HG03565 (cell line): ENCODE measurements around the gene TTLL8.

Source experiments
- ATAC-seq: cut with Tn5 transposase; IDR thresholded peaks from one replicate; pipeline ENCODE4 v1.9.1; 2021; ENCODE audit warnings: mild to moderate bottlenecking, moderate library complexity; ENCODE audit not compliant: unreplicated experiment

The TTLL8 gene

GRCh38 chr22:50008151-50009040 is 49.7 kb downstream of the TTLL8 start:
- no peak for ATAC-seq

GRCh38 chr22:50007057-50007511 is 51.0 kb downstream of the TTLL8 start:
- ATAC-seq = no peak

- ATAC-seq = no peak
These were observed 53.2 kb downstream of the TTLL8 start for GRCh38 chr22:50004918-50005317.

GRCh38 chr22:50002791-50003190 is 55.3 kb downstream of the TTLL8 start:
- no peak for ATAC-seq

- ATAC-seq = no peak
These were observed 56.5 kb downstream of the TTLL8 start for GRCh38 chr22:50001388-50002231.

GRCh38 chr22:50000587-50001387 is 57.3 kb downstream of the TTLL8 start:
- ATAC-seq = no peak

GRCh38 chr22:49999946-50000586 is 58.0 kb downstream of the TTLL8 start:
- no peak for ATAC-seq

GRCh38 chr22:49999063-49999945 is 58.8 kb downstream of the TTLL8 start:
- ATAC-seq = no peak

GRCh38 chr22:49998718-49999062 is 59.4 kb downstream of the TTLL8 start:
- ATAC-seq = no peak

GRCh38 chr22:49997932-49998717 is 60.0 kb downstream of the TTLL8 start:
- ATAC-seq = no peak

GRCh38 chr22:49997251-49997599 is 60.9 kb downstream of the TTLL8 start:
- no peak for ATAC-seq

GRCh38 chr22:49996518-49997250 is 61.4 kb downstream of the TTLL8 start:
- ATAC-seq = no peak

GRCh38 chr22:49996119-49996517 is 62.0 kb downstream of the TTLL8 start:
- ATAC-seq = no peak

GRCh38 chr22:49995361-49996118 is 62.6 kb downstream of the TTLL8 start:
- no peak for ATAC-seq

- ATAC-seq = no peak
These were observed 63.1 kb downstream of the TTLL8 start for GRCh38 chr22:49995041-49995360.

GRCh38 chr22:49994361-49995040 is 63.6 kb downstream of the TTLL8 start:
- no peak for ATAC-seq
